ENCODE measurements around the gene JAZF1. TPM values are rescaled to one million over a fixed set of nuclear protein-coding genes. Genes with fewer than 3 reads are reported as not detected.

Gene JAZF1
- total and polyA plus RNA-seq, 2 of the 8 experiments (the other 6 are each of a cell fraction or from before 2014, with no cell fraction given): 2.6 to 21.8 TPM

GRCh38 chr7:28095231-28095630 is 85.4 kb downstream of the JAZF1 start (continued):
- TF ChIP-seq CHD7 (IDR thresholded peaks at IDR 0.05; ENCODE audit: insufficient replicate concordance, low read length): no peak

All from H1 (cell line).